Activated T-helper 1 cell treated with anti-CD3 and anti-CD28 coated beads, Interleukin-2, amount 50 U/mL, for 16 hours (primary cell): Measurements from ENCODE around the gene SH3RF3.
"Not testable (repeated sequence)": the region's sequence is repeated elsewhere in the genome, so short reads cannot be mapped to it uniquely, and the experiment has no call there.

Source experiments
- DNase-seq, 2 donors: peaks; one replicate each; pipeline ENCODE4 v3.0.0-alpha.2; 2020; ENCODE audit warnings: low read depth in 1 of 2, low spot score in 1 of 2

Gene SH3RF3

DNA sequence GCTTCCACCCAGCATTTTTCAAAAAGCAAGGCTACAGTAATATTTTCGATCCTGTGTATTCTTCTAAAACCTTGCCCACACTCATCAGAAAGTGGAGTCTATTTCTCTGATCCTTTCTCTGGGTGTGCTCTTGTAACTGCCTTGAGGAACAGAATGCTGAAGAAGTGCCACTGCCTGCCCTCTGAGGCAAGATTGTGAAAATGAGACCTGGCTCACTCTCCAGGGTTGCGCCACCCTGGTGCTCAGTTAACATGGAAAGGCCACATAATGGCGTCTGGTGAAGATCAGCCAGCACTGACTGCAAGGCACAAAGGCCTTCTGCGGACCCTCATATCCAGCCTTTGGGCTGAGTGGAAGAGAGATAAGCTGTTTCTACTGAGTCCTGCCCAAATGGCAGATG, 11.2 kb upstream of the SH3RF3 start:
- no peak for DNase-seq

DNA sequence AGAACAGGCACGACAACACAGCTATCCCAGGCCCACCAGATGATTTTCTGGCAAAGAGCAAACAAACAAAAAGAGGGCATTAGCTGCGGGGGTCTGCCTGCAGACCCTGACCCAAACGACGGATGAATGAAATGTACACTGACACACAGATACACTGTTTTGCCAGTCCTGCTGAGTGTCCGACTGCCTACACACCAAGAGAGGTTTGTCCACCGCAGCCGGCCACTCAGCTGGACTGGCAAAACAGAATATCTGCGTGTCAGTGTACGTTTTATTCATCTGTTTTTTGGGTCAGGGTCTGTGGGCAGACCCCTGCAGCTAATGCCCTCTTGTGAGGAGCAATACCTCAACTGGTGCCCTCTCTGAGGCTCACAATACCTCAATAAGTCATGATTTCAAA, 10.7 kb upstream of the SH3RF3 start:
- DNase-seq, result no peak

DNA sequence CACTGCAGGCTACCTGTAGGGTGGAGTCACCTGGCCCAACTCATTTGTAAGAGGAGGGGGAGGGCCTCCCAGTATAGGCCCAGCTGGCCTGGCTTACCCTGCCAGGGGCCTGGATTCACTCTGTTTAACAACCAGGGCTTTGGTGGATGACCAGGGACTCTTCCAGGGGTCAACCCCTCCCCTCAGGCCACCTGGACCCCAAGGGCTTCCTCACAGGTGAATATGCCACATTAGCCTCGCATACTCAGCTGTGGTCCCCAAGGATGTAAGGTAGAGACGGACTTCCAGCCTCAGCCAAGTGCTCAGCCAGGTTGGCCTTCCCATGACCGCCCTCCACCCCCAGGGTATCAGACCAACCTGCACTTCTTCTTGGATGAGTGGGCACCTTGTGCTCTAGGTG, 8.8 kb upstream of the SH3RF3 start:
- no peak for DNase-seq

DNA sequence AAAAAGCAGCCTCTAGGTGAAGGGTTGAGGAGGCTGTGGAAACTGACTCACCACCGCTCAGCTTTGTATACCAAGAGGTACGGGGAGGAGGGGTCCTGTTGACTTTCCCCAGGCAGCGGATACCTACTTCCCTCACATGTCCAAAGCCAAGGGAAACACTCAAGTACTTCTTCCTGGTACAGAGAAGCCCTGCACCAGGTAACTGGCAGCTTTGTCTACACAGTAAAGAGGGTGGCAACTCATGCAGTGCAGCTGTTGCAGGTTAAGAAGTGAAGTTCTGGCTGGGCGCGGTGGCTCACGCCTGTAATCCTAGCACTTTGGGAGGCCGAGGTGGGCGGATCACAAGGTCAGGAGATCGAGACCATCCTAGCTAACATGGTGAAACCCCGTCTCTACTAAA, 8.3 kb upstream of the SH3RF3 start:
- not testable (repeated sequence) for DNase-seq

DNA sequence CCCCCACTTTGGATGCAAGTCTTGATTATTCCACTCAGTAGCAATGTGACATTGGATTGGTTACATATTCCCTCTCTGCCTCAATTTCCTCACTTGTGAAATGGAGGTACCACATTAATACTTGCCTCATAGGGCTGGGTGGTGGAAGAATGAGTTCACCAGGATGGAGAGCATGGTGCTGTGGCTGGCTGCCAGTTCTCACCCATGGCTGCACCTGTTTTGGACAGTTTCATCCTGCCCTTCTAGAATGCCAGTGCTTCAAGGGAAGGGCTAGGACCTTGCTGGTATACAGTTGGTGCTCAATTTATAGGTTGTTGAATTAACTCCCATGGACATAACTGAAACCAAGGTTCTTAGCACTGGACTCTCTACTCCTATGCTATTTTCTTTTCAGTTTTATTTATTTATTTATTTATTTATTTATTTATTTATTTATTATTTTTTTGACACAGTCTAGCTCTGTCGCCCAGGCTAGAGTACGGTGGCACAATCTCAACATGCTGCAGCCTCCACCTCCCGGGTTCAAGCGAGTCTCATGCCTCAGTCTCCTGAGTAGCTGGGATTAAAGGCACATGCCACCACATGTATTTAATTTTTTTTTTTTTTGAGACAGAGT, 5.3 kb upstream of the SH3RF3 start:
- no peak for DNase-seq

DNA sequence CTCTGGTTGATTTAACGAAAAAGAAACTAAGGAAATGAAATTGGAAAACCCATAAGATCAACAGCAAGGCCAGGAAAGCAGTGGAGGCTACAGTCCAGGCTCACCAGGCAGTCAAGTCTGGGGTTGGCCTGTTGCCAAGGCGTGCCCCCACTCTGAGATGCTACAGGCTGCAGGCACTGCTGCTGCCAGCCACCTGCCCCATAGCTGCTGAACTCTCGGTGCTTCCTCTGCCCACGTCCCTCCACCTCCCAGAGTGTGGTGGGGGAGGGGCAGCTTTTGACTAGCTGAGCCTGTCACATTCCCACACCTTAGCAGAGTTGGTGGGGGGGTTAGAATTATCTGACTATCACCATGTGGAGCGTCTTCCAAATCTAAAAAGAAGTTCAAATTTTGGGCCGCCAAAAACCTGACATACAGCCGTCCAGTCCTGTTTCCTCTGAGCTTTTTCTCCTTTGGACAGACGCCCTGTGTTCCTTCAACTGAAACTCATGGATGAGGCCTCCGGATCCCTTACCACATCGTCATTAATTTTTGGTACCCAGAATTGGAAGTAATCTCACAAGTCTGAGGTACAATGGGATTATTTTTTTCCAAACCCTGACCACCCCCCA, 3.9 kb upstream of the SH3RF3 start:
- DNase-seq, result no peak

DNA sequence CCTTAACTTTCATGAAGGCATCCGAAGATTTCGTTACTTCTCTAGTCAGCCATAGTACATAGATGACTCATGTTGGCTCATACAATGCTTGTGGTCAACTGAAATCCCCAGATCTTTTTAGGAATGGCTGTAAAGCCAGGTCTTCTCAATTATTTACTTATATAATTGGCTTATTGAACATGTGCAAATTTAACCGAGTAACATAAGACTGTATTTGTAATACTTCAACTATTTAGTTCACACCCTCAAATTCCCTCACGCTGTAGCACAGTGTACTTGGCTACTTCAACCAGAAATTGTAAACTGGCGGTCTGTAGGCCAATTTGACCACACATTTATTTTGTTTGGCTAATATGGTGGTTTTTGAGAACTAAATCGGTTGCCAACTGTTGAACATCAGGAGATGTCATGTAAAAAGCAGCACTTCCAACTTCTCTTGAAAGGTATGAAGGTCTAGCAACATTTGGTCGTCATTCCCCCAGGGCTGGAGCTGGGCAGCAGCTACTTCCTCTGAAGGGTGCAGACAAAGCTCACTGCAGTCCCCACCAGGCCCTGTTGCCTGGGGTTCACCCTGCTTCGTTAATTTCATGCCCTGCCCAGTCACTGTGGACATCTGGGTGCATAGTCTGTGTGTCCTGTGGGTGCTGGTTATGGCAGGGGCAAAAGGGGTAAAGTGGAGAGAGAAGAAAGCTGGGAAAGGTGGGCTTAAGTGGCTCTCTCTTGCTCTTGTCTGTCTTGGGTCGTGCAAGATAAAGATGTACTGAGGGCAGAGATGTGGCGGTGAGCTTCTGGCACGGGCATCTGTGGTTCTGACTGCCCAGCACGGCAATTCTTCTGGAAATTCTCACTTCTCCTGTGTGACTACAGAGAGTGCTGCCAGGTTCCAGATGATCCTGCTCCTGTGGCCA, 3.2 kb upstream of the SH3RF3 start:
- no peak for DNase-seq

DNA sequence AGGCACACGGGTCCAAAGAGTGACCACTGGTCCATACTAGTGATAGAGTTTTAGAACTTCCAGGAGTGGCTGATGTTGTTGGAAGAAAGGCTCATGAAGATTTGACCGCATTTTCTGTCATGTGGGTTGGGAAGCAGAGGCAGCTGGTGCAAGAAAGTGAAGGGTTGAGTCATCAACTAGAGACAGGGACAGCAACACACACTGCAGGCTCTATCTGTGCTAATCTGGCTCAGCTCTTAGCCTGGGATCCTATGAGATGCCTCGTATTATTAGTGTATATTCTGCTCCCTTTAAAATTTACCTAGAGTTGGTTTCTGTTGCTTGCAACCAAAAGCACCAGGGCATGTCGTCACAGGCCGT, 2.5 kb upstream of the SH3RF3 start:
- DNase-seq, result no peak

DNA sequence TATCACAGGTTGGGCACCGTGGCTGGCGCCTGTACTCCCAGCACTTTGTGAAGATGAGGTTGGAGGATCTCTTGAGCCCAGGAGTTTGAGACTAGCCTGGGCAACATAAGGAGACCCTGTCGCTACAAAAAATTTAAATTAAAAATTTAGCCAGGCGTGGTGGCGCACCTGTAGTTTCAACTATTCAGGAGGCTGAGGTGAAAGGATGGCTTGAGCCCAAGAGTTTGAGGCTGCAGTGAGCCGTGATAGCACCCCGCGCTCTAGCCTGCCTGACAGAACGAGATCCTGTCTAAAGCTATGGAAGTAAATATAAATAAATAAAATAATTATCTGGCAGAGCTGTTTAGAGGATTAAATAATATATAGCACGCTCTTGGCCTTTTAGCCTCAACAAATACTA, 1.4 kb upstream of the SH3RF3 start:
- no peak for DNase-seq

GRCh38 chr2:109128048-109128615, 873 bp upstream of the SH3RF3 start:
- peak; percentile 29 to 42 for DNase-seq

GRCh38 chr2:109129356-109129920, 433 bp downstream of the SH3RF3 start:
- no peak for DNase-seq

GRCh38 chr2:109129921-109130722, 1.1 kb downstream of the SH3RF3 start:
- DNase-seq, result no peak

- DNase-seq, result no peak
Measured at GRCh38 chr2:109130723-109130995, 1.7 kb downstream of the SH3RF3 start.

DNA sequence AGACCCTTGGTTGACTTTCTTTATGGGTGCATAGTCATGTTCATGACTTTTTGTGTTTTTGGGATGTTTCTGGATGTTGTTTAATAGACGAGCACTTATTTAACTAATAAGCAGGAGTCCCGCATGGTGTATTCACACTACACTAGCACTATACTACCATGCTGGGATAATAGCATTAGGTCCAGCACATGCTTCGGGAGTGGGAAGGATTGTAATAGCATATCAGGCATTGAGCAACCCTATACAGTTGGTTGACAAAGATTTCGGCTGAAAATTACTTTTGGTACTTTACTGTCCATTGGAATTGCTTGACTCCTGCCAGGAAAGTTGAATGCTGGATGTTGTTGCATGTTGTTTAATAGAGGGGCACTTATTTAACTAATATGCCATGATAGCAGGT, 2.8 kb downstream of the SH3RF3 start:
- no peak for DNase-seq

DNA sequence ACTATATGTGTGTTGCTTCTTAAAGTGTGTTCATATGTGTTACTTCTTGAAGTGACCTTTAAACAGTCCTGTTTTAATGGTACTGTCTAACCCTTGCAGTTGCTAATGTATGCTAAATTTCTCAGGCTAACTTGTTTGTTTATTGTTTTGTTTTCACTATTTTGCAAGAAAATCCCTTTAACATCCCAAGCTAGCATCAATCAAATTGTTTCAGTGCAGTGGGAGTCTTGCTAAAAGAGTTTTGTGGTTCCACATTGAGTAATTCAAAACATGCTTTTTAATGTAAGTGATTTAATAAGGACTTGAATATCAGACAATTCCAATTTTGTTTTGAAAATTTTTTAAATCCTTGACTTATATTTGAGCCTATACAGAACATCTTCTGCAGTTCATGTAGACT, 3.6 kb downstream of the SH3RF3 start:
- no peak for DNase-seq

DNA sequence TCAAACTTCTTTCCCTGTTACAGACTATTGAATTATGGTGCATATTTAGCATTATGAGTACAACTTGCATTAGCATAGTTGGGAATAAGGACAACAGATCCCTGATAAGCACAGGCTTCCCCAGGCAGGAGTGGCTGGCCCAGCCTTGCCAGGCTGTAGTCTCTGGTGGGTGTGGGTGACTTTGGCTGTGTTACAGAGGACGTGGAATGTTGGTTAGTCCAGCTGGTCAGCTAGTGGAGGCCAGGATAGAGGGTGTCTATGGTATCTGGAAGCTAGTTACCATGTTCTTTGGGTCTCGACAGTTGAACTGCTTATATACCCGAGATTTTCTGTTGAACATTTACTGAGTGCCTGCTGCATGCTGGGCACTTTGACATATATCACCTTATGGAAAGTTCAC, 4.7 kb downstream of the SH3RF3 start:
- no peak for DNase-seq

GRCh38 chr2:109134741-109135358, 5.8 kb downstream of the SH3RF3 start:
- no peak for DNase-seq

GRCh38 chr2:109135359-109136197, 6.6 kb downstream of the SH3RF3 start:
- DNase-seq, result no peak

DNA sequence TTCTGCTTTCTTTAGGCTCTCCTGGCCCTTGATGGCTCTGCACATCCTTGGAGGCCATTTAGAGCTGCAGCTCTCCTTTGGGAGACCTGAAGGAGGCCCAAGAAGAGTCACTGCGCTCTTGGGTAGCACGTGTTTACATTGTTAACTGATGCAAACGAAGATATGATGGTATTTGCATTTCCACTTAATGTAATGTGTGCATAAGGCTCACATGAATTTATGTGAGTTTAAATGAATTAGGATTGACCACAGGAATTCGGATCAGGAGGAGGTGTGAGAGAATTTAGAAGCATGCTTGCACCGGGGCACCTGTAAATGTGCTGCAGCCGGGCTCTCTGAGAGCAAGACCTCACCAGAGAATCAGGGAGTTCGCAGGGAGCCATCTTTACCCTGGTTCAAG, 7.5 kb downstream of the SH3RF3 start:
- no peak for DNase-seq

DNA sequence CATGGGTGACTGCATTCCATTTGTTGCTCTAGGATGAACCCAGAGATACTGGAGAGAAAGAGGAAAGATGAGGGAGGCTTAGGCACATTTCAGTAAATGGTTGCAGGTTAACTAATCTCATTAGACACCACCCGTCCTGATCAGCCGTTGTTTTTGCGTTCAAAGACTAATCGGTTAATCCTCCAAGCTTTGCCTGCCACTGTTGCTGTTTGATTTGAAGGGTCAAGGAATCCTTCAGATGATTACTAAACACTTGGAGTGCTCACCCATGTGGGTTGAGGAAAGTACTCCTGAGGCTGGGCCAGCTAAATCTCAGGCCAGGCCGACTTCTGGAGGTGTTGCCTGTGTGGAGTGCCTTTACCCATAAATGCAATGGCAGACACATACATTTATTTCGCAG, 8.6 kb downstream of the SH3RF3 start:
- no peak for DNase-seq
